Stimulated activated naive CD8-positive, alpha-beta T cell treated with anti-CD3 and anti-CD28 coated beads, Interleukin-15, Interleukin-2, amounts not matched to agents 100 U/mL and 50 U/mL, for 24 hours (primary cell): ENCODE data around the gene TM9SF3.
"Not testable (repeated sequence)": the region's sequence is repeated elsewhere in the genome, so short reads cannot be mapped to it uniquely, and the experiment has no call there.

Experiments
- ATAC-seq: fragments of 150-1000 bp; cut with Tn5 transposase; one replicate; pipeline ENCODE4 v1.10.0; 2021
- DNase-seq: peaks from one replicate; pipeline ENCODE4 v3.0.0; 2021

The TM9SF3 gene

GRCh38 chr10:96565774-96566173 is 21.0 kb downstream of the TM9SF3 start:
- ATAC-seq (peak; percentile 80), DNase-seq (no peak)

- DNase-seq (no peak), ATAC-seq (no peak)
Measured at GRCh38 chr10:96560966-96561887, 25.6 kb downstream of the TM9SF3 start.

- ATAC-seq (no peak), DNase-seq (no peak)
Measured at GRCh38 chr10:96560489-96560888, 26.3 kb downstream of the TM9SF3 start.

- ATAC-seq (no peak), DNase-seq (no peak)
Measured at GRCh38 chr10:96556003-96556402, 30.8 kb downstream of the TM9SF3 start.

- no peak for ATAC-seq
- no peak for DNase-seq
Measured at GRCh38 chr10:96555330-96555729, 31.5 kb downstream of the TM9SF3 start.

- no peak for ATAC-seq
- DNase-seq = no peak
Measured at GRCh38 chr10:96548589-96548988, 38.2 kb downstream of the TM9SF3 start.

- DNase-seq, ATAC-seq: not testable (repeated sequence)
Measured at GRCh38 chr10:96545558-96545957, 41.3 kb downstream of the TM9SF3 start.

- DNase-seq = no peak
- no peak for ATAC-seq
Measured at GRCh38 chr10:96541921-96542320, 44.9 kb downstream of the TM9SF3 start.

GRCh38 chr10:96540240-96540639 is 46.6 kb downstream of the TM9SF3 start:
- no peak for ATAC-seq
- no peak for DNase-seq

GRCh38 chr10:96538683-96539082 is 48.1 kb downstream of the TM9SF3 start:
- ATAC-seq (no peak), DNase-seq (no peak)

GRCh38 chr10:96536129-96536528 is 50.7 kb downstream of the TM9SF3 start:
- DNase-seq = no peak
- ATAC-seq = no peak

- no peak for DNase-seq
- no peak for ATAC-seq
Measured at GRCh38 chr10:96532523-96532922, 54.3 kb downstream of the TM9SF3 start.

- no peak for DNase-seq
- no peak for ATAC-seq
Measured at GRCh38 chr10:96529634-96530279, 57.1 kb downstream of the TM9SF3 start.

- no peak for DNase-seq
Measured at GRCh38 chr10:96524741-96525140, 62.1 kb downstream of the TM9SF3 start.

GRCh38 chr10:96517284-96517683 is 69.5 kb downstream of the TM9SF3 start:
- DNase-seq (no peak), ATAC-seq (no peak)

More at GRCh38 chr10:96524741-96525140, 62.1 kb downstream of the TM9SF3 start:
- ATAC-seq = no peak

- no peak for DNase-seq
- ATAC-seq = no peak
Measured at GRCh38 chr10:96516337-96516736, 70.5 kb downstream of the TM9SF3 start.

- DNase-seq = peak; percentile 73
Measured at GRCh38 chr10:96513698-96514561, 72.9 kb downstream of the TM9SF3 start, which contains the start of gene TLL2. Gene TLL2, minus strand, starts transcription at chr10:96513926. Its CDS starts 241 bp downstream, at chr10:96513685.

GRCh38 chr10:96513305-96513697 is 73.5 kb downstream of the TM9SF3 start:
- DNase-seq = peak; percentile 60
- peak; percentile 64 for ATAC-seq

More at GRCh38 chr10:96513698-96514561, 72.9 kb downstream of the TM9SF3 start, which contains the start of gene TLL2:
- ATAC-seq = peak; percentile 82

- peak; percentile 14 for DNase-seq
- no peak for ATAC-seq
Measured at GRCh38 chr10:96512524-96513304, 74.1 kb downstream of the TM9SF3 start.

- DNase-seq = peak; percentile 27
- ATAC-seq = no peak
Measured at GRCh38 chr10:96511044-96511945, 75.5 kb downstream of the TM9SF3 start.
